HS-5 (cell line): ENCODE measurements around the gene PRX.
A peak's percentile ranks its signal among the peaks of the same experiment; 100 is the strongest.
"Not testable (repeated sequence)": the region's sequence is repeated elsewhere in the genome, so short reads cannot be mapped to it uniquely, and the experiment has no call there.

Experiments used
- DNase-seq: peaks from one replicate; pipeline ENCODE4 v3.0.0-alpha.2; 2012; ENCODE audit warnings: low read depth

PRX gene

GRCh38 chr19:40441719-40442253 lies 28.6 kb upstream of the PRX start:
- DNase-seq, result no peak

- DNase-seq, result no peak
These were observed 25.1 kb upstream of the PRX start for GRCh38 chr19:40438284-40438683.

GRCh38 chr19:40433391-40434216 lies 20.4 kb upstream of the PRX start:
- DNase-seq, result peak; percentile 58

- DNase-seq, result not testable (repeated sequence)
These were observed 19.6 kb upstream of the PRX start for GRCh38 chr19:40432760-40433159.

GRCh38 chr19:40431698-40432097 lies 18.5 kb upstream of the PRX start:
- no peak for DNase-seq

- not testable (repeated sequence) for DNase-seq
These were observed 17.1 kb upstream of the PRX start for GRCh38 chr19:40430242-40430641.

- DNase-seq, result not testable (repeated sequence)
These were observed 15.0 kb upstream of the PRX start for GRCh38 chr19:40428197-40428596.

GRCh38 chr19:40425450-40426287 lies 12.5 kb upstream of the PRX start, which contains the start of gene SERTAD1:
Gene SERTAD1, minus strand, starts transcription at chr19:40425992. Its CDS starts 2,446 bp downstream, at chr19:40423546.
- peak; percentile 94 for DNase-seq

- no peak for DNase-seq
These were observed 11.7 kb upstream of the PRX start for GRCh38 chr19:40424637-40425449.

GRCh38 chr19:40423938-40424337 lies 10.8 kb upstream of the PRX start:
- no peak for DNase-seq

GRCh38 chr19:40422748-40423566 lies 9.8 kb upstream of the PRX start:
- DNase-seq, result no peak

GRCh38 chr19:40421993-40422747 lies 9.0 kb upstream of the PRX start:
- DNase-seq, result no peak

- peak; percentile 81 for DNase-seq
These were observed 7.9 kb upstream of the PRX start for GRCh38 chr19:40420766-40421765.

- no peak for DNase-seq
These were observed 7.2 kb upstream of the PRX start for GRCh38 chr19:40420451-40420765.

- DNase-seq, result no peak
These were observed 6.6 kb upstream of the PRX start for GRCh38 chr19:40419780-40420179.

GRCh38 chr19:40419066-40419612 lies 6.0 kb upstream of the PRX start:
- DNase-seq, result no peak

- DNase-seq, result no peak
These were observed 4.9 kb upstream of the PRX start for GRCh38 chr19:40418040-40418439.

GRCh38 chr19:40417643-40417981 lies 4.4 kb upstream of the PRX start:
- DNase-seq, result no peak
